ENCODE results near the gene ARRB1.

DNA sequence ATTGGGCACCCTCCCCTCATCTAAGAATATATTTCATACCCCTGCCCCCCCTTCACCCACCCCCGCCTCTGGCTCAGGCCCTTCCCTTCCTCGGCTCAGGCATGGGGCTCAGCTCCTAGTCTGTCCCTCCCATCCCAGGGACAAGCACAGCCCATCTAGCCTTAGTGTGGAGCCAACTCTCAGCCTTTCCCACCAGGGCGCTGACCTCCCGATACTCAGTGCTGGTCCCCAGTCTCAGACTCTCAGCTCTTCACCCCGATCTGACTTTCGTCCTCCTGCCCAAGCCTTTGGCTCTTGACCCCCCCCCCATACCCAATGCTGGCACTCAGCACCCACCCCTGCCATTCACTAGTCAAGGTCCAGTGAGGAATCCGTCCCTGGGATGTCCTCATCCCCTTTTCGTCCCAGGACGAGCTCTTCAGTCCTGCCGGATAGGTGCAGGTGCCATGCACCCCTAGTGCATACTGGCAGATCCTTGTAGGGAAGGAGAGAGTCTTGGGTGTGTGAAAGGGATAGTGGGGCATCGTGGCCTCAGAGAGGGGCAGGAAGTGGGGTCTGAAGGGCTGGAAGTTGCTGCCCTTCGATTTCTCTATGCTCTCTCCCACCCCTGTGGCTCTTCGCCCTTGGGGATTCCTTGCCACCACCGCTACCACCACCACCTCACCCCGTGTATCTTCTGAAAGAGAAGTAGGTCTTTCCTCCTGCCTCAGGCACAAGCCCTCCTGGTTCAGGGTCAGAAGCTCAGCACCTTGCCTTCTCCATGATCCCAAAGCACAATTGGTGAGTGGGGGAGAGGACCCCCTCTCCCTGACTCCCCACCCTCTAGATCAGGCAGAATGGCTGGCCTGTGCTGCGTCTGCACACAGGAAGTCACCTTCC is 108.5 kb downstream of the ARRB1 start:
- TF ChIP-seq NR1H2 (CRISPR knock-in tag; IDR thresholded peaks at IDR 0.05) (no peak), ZNF121 (CRISPR knock-in tag; IDR thresholded peaks at IDR 0.05) (no peak), FOXP1 (CRISPR knock-in tag; IDR thresholded peaks at IDR 0.05; ENCODE audit: borderline replicate concordance) (no peak)
- TF ChIP-seq, protein P1, sequence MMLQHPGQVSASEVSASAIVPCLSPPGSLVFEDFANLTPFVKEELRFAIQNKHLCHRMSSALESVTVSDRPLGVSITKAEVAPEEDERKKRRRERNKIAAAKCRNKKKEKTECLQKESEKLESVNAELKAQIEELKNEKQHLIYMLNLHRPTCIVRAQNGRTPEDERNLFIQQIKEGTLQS (CRISPR knock-in tag; conservative IDR thresholded peaks at IDR 0.05) = no peak
- TF ChIP-seq, protein P2, sequence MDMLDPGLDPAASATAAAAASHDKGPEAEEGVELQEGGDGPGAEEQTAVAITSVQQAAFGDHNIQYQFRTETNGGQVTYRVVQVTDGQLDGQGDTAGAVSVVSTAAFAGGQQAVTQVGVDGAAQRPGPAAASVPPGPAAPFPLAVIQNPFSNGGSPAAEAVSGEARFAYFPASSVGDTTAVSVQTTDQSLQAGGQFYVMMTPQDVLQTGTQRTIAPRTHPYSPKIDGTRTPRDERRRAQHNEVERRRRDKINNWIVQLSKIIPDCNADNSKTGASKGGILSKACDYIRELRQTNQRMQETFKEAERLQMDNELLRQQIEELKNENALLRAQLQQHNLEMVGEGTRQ (CRISPR knock-in tag; IDR thresholded peaks at IDR 0.05) = no peak
- TF ChIP-seq, protein P3, sequence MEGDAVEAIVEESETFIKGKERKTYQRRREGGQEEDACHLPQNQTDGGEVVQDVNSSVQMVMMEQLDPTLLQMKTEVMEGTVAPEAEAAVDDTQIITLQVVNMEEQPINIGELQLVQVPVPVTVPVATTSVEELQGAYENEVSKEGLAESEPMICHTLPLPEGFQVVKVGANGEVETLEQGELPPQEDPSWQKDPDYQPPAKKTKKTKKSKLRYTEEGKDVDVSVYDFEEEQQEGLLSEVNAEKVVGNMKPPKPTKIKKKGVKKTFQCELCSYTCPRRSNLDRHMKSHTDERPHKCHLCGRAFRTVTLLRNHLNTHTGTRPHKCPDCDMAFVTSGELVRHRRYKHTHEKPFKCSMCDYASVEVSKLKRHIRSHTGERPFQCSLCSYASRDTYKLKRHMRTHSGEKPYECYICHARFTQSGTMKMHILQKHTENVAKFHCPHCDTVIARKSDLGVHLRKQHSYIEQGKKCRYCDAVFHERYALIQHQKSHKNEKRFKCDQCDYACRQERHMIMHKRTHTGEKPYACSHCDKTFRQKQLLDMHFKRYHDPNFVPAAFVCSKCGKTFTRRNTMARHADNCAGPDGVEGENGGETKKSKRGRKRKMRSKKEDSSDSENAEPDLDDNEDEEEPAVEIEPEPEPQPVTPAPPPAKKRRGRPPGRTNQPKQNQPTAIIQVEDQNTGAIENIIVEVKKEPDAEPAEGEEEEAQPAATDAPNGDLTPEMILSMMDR (IDR thresholded peaks at IDR 0.05) = no peak
- TF ChIP-seq, protein P4, sequence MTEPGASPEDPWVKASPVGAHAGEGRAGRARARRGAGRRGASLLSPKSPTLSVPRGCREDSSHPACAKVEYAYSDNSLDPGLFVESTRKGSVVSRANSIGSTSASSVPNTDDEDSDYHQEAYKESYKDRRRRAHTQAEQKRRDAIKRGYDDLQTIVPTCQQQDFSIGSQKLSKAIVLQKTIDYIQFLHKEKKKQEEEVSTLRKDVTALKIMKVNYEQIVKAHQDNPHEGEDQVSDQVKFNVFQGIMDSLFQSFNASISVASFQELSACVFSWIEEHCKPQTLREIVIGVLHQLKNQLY (CRISPR knock-in tag; IDR thresholded peaks at IDR 0.05) = no peak
